T-helper 1 cell treated with Interleukin-12 subunit alpha and Interleukin-12 subunit beta and Interleukin-4 antibody, amounts not matched to agents 30 ng/mL and 1 ng/mL, for 36 hours (primary cell): Measurements from ENCODE around the gene INSRR. TPM values are rescaled to one million over a fixed set of nuclear protein-coding genes. Genes with fewer than 3 reads are reported as not detected.

Experiments
- intact Hi-C: fragments of 100-400 bp; cut with micrococcal nuclease; formaldehyde crosslinking; loops from one replicate; pipeline ENCODE4 v1.15.1; 2024
- total RNA-seq: library from RNA; stranded (reverse); gene quantifications from 2 replicates; pipeline ENCODE4 v1.2.3, GENCODE V29; 2022

The INSRR gene
- total RNA-seq, 1 donor from 2014 or later = 0.81 TPM

- intact Hi-C loops = no loop called here
These were observed 17.4 kb upstream of the INSRR start for GRCh38 chr1:156876281-156876680.

- intact Hi-C loops = no loop called here
These were observed 16.4 kb upstream of the INSRR start for GRCh38 chr1:156875341-156875615.

DNA sequence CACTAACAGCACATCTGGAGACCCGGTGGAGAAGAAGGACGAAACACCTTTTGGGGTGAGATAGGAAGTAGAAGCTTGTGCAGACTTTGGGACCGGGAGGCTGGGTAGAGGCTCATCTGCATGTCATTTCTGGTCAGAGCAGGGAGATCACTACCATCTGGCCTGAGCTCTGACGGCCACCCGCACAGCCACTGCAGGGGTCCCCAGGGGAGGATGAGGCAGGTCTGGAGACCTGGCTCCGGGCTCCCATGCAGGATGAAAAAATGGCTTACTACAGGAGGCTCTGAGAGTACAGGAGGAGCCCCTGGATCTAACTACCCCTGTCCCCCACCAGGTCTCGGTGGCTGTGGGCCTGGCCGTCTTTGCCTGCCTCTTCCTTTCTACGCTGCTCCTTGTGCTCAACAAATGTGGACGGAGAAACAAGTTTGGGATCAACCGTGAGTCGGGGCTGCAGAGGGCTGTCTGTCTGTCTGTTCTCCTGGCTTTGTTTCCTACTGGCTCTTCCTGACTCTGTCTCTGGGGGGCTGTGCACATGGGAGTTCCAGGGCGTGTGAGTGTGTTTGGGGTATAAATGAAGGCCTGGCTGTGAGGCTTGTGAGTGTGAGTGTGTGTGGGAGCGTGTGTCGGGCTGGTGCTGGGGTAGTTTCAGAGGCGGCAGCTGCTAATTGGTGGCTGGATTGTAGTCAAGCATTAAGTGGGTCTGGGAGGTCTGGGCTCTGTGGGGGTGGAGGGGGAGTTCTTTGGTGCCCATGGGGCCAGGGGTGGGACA, 15.8 kb upstream of the INSRR start:
- intact Hi-C loops = no loop called here

- intact Hi-C loops = no loop called here
These were observed 15.2 kb upstream of the INSRR start for GRCh38 chr1:156874142-156874541.

- intact Hi-C loops = no loop called here
These were observed 14.7 kb upstream of the INSRR start for GRCh38 chr1:156873659-156874058.

DNA sequence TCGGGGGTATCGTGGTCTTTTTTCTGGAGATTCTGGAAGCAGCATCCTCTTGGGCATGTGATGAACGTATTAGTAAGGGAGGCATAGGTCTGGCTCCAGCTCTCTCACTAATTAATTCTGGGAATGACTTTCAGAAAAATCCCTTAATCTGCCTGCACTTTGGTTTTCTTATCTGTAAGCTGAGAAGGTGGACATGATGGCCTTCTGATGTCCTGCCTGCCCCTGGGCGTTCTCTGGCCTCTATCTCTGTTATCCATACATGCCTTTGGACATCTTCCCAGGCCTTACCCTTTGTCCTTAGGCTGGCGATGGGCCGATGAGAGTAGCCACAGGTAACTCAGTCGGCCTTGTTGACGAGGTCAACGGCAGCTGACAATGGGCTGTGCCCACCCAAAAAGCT, 10.5 kb upstream of the INSRR start:
- intact Hi-C loops = no loop called here

DNA sequence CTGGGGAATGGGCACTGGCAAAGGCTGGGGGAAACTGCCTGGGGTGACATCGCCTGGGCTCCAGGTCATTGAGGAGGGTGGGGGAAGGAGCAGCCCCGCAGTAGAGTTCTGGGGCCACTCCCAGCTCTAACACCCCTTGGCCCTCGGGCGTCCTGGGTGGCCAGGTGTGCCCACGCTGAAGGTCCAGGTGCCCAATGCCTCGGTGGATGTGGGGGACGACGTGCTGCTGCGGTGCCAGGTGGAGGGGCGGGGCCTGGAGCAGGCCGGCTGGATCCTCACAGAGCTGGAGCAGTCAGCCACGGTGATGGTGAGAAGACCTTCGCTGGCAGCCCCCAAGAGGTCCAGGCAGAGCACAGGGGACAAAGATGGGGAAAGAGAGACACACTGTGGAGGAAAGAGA, 9.4 kb upstream of the INSRR start:
- intact Hi-C loops = no loop called here

DNA sequence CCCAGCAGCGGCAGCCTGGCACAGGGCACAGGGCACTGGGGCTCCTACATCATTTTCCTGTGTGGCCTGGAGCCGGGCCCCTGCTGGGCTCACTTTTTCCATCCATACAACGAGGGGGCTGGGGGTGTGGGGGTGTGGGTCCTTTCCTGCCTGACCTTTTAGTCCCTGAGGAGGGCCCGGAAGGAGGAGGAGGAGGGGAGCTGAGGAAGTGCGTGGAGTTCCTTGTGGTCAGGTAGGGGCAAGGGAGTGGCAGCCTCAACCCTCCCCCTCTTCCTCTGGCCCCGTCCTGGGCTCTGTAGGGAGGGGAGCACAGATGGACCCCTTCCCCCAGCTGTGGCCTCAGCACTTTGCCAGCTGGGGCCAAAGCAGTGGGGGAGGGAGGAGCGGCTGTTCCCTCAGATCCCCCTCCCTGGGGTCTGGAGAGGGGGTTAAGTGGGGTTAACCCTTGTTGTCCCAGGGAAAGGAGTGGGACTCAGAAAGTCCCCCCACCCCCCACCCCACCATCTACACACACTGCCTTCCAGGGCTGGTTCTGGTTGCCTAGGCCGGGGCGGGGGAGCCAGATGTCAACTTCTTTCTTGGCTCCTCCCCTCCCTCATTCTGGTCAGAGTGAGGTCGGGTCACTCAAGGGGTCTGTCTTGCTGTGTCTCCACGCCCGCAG, 7.5 kb upstream of the INSRR start:
- intact Hi-C loops = no loop called here

DNA sequence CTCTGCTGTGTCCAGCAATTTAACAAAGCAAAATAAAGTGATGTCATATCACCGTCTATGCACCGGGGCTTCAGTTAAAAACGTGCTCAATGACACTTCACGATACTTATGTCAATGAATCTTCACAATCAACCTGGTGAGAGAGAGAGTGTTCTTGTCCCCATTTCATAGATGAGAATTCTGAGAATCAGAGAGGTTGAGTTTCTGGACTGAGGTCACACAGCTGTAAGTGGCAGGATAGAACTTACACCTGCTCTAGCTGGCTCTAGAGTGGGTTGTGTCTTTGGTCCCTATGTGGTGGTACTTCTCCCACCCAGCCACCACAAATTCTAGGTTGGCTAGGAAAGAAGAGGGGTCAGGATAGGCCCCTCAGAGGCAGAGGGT, 6.9 kb upstream of the INSRR start:
- intact Hi-C loops = no loop called here

DNA sequence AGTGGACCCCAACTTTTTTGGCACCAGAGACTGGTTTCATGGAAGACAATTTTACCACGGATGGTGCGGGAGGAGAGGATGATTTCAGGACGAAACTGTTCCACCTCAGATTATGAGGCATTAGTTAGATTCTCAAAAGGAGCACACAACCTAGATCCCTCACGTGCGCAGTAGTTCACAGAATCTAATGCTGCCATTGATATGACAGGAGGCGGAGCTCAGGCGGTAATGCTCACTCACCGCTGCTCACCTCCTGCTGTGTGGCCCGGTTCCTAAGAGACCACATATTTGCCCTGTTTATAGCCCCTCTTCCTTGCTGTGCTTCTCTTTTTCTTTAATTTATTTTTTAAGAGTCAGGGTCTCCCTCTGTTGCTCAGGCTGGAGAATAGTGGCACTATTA, 6.3 kb upstream of the INSRR start:
- intact Hi-C loops = no loop called here

DNA sequence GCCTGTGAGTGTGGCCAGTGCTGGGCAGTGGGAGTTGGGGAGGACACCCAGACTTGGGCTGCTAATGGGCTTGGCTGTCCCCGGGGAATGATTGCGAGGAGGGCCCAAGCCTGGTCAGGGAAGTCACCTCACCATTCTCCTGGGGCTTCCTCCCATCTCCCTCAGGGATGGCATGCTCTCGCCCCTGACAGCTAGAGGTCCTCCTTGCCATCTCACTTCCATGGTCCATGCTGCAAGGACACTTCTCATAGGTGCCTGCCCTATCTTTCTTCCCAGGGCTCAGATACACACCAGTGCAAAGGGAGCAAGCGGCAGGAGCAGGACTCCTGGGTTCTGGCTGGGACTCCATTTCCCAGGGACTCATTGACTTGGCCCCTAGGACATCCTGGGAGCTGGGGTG, 5.9 kb upstream of the INSRR start:
- intact Hi-C loops = no loop called here

DNA sequence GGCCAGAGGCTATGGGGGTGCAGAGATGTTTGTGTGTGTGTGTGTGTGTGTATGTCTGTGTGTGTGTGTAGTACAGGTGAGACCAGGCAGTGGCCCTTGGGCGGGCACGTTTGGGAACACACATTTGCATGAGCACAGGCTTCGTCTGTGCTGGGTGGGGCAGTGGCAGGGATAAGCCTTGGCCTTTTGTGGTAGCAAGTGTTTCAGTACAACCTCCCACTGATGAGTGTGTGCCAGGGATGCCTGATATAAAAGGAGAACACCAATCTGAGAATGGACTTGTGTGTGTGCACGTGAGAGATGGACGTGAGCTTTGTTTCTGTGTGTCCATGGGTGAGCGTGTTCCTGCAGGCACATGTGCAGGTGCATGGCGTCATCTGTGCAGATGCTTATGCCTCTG, 4.7 kb upstream of the INSRR start:
- intact Hi-C loops = no loop called here

GRCh38 chr1:156862997-156863599, 4.2 kb upstream of the INSRR start:
- intact Hi-C loops = no loop called here

DNA sequence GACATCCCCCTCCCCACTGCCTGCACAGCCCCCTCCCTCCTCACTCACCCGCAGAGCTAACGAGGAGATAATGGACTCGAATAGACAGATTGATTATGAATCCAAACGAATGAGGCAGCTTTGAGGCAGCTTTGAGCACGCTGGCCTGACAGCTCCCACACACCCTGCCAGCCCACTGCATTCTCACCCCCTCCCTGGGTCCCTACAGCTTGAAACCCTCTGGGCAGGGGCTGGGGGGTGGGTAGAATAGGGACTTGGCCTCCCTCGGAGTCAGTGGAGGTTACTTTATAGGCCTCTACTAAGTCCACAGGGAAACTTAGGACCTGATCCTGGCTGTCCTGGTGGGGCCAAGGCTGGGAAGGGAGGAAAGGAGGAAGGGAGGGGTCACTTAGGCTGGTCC, 3.7 kb upstream of the INSRR start:
- intact Hi-C loops = no loop called here

DNA sequence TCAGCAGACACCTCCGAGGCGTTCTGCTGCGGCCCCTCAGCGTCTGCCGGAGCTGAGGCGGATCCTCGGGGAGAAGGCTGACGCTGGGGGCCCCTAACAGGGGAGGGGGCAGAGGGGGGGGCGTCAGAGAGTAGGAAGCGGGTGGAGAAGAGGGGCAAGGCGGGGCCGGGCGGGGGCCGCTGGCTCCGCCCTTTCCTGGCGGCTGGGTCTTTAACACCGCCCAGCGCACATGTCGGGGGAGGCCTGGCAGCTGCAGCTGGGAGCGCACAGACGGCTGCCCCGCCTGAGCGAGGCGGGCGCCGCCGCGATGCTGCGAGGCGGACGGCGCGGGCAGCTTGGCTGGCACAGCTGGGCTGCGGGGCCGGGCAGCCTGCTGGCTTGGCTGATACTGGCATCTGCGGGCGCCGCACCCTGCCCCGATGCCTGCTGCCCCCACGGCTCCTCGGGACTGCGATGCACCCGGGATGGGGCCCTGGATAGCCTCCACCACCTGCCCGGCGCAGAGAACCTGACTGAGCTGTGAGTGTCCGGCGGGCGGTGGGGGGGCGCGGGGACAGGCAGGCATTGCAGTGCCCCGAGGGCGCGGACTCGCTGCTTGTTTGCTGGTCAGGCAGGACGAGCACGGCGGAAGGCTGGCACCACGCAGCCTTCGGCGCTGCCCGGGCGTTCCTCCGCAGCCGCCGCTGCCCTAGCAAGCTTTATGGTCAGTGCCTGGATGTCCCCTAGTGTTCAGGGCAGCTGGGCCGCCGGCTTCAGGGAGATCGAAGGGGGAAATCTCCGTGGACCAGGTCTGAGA, 1.9 kb upstream of the INSRR start, which contains the start of gene NTRK1:
NTRK1 (plus strand) TSS at position 238 of the 796 bp plus-strand sequence; CDS start at position 308, 70 bp downstream.
- intact Hi-C loops = loop anchor here (1.0 kb wide), 8 partner anchors 13 to 135 kb away; partner anchors contain the start of genes PRCC and SH2D2A

GRCh38 chr1:156860113-156860627, 1.3 kb upstream of the INSRR start:
- intact Hi-C loops = loop anchor here (1.0 kb wide), 8 partner anchors 12 to 134 kb away; partner anchors contain the start of genes PRCC and SH2D2A

GRCh38 chr1:156859523-156860112, 701 bp upstream of the INSRR start:
- intact Hi-C loops = loop anchor here (1.0 kb wide), 8 partner anchors 11 to 133 kb away; partner anchors contain the start of genes PRCC and SH2D2A

- intact Hi-C loops = no loop called here
These were observed 361 bp downstream of the INSRR start for GRCh38 chr1:156858555-156858956.

- intact Hi-C loops = no loop called here
These were observed 1.4 kb downstream of the INSRR start for GRCh38 chr1:156857532-156857931.

DNA sequence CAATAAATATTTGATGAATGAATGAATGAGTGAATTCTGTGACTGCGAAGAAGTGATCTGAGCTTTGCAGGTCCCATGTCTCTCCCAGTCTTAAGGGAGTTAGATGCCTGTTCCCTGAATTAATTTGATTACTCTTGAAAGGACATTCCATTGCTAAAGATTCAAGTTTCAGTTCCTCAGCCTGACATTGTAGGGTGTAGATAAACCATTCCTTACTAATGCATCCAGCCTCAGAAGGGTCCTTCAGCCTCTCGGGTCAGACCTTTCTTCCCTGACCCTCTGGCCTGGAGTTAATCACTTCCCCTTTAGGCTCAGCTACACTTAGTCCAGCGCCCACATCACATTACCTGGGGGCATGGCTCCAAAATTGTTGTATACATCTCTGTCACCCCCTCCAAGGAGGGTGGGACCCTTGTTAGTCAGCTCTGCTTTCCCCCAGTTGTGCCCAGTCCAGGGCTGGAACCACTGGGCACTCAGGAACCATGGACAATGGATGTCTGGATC, 2.6 kb downstream of the INSRR start:
- intact Hi-C loops = no loop called here

GRCh38 chr1:156854634-156855033, 4.3 kb downstream of the INSRR start:
- intact Hi-C loops = no loop called here
